ENCODE results near the gene C1QL4.

GRCh38 chr12:49294086-49294803 is 42.7 kb downstream of the C1QL4 start:
- TF ChIP-seq CTCF (conservative IDR thresholded peaks at IDR 0.05 in 1 of 2, IDR thresholded peaks at IDR 0.05 in 1 of 2; ENCODE audit: low read depth in 1 of 2, low read length in 2 of 2) (no peak), EZH2 (IDR thresholded peaks at IDR 0.05; ENCODE audit: low read length, missing control alignments) (no peak)

All from fibroblast of lung (primary cell).